ENCODE results near the gene RAB11A. TPM values are rescaled to one million over a fixed set of nuclear protein-coding genes. Genes with fewer than 3 reads are reported as not detected.

The RAB11A gene
- total RNA-seq, 4 donors from 2014 or later = 246 to 604 (median 518) TPM

DNA sequence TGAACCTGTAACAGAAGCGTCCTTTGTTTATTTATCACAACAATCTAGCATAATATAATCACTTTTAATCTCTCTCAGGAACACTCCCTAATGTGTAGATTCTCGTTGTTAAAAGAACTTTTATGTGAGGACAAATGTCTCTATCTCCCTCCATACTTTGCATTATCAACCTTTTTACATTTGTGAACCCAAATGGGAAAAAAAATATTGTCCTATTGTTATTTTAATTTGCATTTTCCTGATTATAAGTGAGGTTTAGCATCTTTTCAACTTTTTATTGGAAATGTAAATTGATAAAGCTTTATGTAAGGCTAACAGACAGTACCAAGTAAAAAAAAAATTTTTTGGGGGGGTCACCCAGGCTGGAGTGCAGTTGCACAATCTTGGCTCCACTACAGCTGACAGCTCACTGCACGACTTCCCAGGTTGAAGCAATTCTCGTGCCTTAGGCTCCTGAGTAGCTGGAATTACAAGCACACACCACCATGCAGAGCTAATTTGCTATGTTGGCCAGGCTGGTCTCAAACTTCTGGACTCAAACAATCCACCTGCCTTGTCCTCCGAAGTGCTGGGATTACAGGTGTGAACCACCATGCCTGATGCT lies 44.2 kb upstream of the RAB11A start:
- no peaks in the 10 kb centered on the region for H3K9me3 ChIP-seq
- no peaks in the 10 kb centered on the region for H3K36me3 ChIP-seq
- H3K4me3 ChIP-seq = no peak overlapping the region
- H3K27ac ChIP-seq = no peak overlapping the region
- 41 to 57% methylated on average over 5 of the region's 5 CpGs for WGBS, 2 donors
- peaks cover 0 to 16% (median 3%) of the 10 kb centered on the region in 3 donors for H3K4me1 ChIP-seq
- DNase-seq = no peak
- intact Hi-C loops (cut with DNase I) = no loop called here
- no peak for TF ChIP-seq POLR2A (IDR thresholded peaks at IDR 0.05)
- TF ChIP-seq, protein P1, sequence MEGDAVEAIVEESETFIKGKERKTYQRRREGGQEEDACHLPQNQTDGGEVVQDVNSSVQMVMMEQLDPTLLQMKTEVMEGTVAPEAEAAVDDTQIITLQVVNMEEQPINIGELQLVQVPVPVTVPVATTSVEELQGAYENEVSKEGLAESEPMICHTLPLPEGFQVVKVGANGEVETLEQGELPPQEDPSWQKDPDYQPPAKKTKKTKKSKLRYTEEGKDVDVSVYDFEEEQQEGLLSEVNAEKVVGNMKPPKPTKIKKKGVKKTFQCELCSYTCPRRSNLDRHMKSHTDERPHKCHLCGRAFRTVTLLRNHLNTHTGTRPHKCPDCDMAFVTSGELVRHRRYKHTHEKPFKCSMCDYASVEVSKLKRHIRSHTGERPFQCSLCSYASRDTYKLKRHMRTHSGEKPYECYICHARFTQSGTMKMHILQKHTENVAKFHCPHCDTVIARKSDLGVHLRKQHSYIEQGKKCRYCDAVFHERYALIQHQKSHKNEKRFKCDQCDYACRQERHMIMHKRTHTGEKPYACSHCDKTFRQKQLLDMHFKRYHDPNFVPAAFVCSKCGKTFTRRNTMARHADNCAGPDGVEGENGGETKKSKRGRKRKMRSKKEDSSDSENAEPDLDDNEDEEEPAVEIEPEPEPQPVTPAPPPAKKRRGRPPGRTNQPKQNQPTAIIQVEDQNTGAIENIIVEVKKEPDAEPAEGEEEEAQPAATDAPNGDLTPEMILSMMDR (IDR thresholded peaks at IDR 0.05) = no peak
- no peaks in the 10 kb centered on the region for H3K27me3 ChIP-seq

DNA sequence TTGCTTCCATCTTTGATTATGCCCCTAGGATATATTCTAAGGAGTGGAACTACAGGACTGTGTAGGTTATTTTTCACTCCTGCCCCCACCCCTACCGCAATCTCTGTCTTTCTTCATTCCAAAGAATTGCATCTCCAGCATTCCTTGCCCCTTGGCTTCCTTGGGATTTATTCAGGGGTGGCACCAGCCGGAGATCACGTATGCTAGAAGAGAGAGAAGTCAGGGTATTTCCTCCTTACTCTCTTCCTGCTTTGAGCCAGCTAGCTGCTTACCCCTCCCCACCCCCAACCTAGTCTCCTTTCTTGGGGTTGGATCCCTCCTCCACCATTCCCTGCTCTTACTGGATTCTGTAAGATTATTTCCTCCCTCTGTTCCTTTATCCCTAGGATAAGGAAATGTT lies 42.2 kb upstream of the RAB11A start:
- Histone ChIP-seq H3K36me3 (no peaks in the 10 kb centered on the region), H3K27me3 (no peaks in the 10 kb centered on the region), H3K4me3 (no peak overlapping the region), H3K9me3 (no peaks in the 10 kb centered on the region), H3K4me1 (peaks cover 0 to 17% (median 0%) of the 10 kb centered on the region in 3 donors), H3K27ac (no peak overlapping the region)
- TF ChIP-seq, protein P1 (IDR thresholded peaks at IDR 0.05) = no peak
- TF ChIP-seq POLR2A (IDR thresholded peaks at IDR 0.05) = no peak
- 45 to 74% methylated on average over 3 of the region's 3 CpGs for WGBS, 2 donors
- DNase-seq = no peak
- intact Hi-C loops (cut with DNase I) = no loop called here

DNA sequence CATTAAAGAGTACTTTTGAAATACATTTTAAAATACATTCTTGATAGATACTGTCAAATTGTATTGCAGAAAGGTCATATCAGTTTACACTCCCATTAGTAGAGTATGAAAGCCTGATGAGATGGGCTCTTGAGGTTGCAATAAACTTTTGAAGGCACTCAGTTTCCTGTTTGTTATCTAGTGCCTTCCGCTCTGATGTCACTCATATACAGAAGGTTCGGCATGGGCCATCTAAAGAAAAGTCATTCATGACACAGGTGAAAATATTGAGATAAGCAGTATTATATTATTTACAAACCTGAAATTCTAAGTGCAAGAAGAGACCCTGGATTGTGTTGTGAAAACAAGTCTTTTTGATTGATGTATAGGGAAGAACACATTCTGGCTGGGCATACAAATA lies 40.7 kb upstream of the RAB11A start:
- DNase-seq = no peak
- intact Hi-C loops (cut with DNase I) = no loop called here
- Histone ChIP-seq H3K27ac (peak overlapping the region in 2 of 4 donors; percentile 16 to 29), H3K27me3 (no peaks in the 10 kb centered on the region), H3K36me3 (no peaks in the 10 kb centered on the region), H3K4me3 (no peak overlapping the region), H3K4me1 (peaks cover 6 to 33% (median 11%) of the 10 kb centered on the region in 3 donors), H3K9me3 (no peaks in the 10 kb centered on the region)
- TF ChIP-seq, protein P1 (IDR thresholded peaks at IDR 0.05) = no peak
- TF ChIP-seq POLR2A (IDR thresholded peaks at IDR 0.05) = no peak
- WGBS, 2 donors = 76 to 91% methylated on average over 2 of the region's 2 CpGs

DNA sequence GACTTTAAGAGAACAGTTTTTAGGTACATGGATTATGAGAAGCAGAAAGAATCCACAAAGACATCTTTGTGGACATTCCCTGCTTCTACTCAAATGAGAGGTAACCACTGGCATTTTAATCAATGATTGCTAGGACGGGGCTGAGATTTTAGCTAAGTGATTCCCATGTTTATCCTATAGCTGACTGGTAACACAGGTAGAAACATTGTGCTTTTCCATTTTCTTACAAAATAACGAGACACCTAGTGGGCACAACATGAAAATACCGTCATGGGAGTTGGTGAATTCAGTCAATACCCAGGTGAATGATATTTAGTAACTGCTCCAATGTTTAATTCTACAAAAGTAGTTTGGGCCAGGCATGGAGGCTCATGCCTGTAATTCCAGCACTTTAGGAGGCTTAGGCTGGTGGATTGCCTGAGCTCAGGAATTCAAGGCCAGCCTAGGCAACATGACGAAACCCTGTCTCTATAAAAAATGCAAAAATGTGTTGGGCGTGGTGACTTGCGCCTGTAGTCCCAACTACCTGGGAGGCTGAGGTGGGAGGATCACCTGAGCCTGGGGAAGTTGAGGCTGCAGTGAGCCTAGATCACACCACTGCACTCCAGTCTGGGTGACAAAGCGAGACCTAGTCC lies 40.0 kb upstream of the RAB11A start:
- WGBS, 2 donors = 53 to 58% methylated on average over 5 to 7 of the region's 7 CpGs
- Histone ChIP-seq H3K36me3 (no peaks in the 10 kb centered on the region), H3K4me3 (no peak overlapping the region), H3K27me3 (no peaks in the 10 kb centered on the region), H3K27ac (peak overlapping the region in 2 of 4 donors; percentile 16 to 29), H3K9me3 (no peaks in the 10 kb centered on the region), H3K4me1 (peaks cover 11 to 39% (median 13%) of the 10 kb centered on the region in 3 donors)
- TF ChIP-seq, protein P1 (IDR thresholded peaks at IDR 0.05) = peak in 5 of 6 experiments; percentile 34 to 55 (median 41)
- TF ChIP-seq POLR2A (IDR thresholded peaks at IDR 0.05) = no peak
- intact Hi-C loops (cut with DNase I) = no loop called here
- no peak for DNase-seq

DNA sequence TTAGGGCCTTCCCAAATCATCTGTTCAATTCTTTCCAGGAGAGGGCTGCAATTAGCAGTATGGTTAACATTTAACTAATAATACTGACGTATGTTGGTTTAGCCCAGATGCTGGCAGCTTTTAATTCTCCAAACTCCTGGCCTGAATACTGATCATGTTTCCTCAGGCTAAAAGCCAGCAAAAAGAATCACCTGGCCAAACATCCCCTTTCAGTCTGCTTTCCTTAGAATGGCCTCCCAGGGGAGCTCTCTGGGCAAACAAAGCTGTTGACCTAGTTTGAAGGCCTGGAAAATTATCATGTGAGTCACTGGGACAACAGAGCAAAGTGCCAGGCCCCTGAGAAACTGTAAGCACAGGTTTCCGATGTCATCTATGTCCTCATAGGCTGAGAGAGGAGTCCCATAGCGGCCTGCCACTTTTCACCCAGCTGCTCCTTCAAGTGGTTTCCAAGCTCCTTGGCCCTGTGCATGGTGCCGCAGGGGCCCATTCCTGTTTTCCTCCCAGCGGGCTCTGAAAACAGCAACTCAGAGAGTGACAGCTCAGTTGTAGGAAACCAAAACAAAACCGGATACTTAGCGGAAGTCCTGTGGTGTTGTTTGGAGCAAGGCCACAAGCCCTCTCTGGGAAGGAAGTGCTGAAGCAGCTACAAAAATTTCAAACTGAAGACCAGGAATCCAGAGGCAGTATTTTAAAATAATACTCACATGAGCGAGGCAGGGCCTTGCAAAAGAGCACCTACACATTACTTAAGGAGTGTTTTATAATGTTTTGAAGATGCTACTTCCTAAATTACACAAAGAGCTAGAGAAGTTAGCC lies 36.5 kb upstream of the RAB11A start:
- peaks cover 11 to 44% (median 16%) of the 10 kb centered on the region in 3 donors for H3K4me1 ChIP-seq
- peak in 1 of 4 donors; percentile 11 for TF ChIP-seq POLR2A (IDR thresholded peaks at IDR 0.05)
- TF ChIP-seq, protein P1 (IDR thresholded peaks at IDR 0.05) = peak in 1 of 6 experiments; percentile 16
- peak overlapping the region; percentile 69 to 89 (median 82) for H3K27ac ChIP-seq
- intact Hi-C loops (cut with DNase I) = no loop called here
- no peaks in the 10 kb centered on the region for H3K27me3 ChIP-seq
- WGBS, 2 donors = 10 to 12% methylated on average over 6 to 8 of the region's 8 CpGs
- DNase-seq = no peak
- no peaks in the 10 kb centered on the region for H3K36me3 ChIP-seq
- peak overlapping the region in 3 of 4 donors; percentile 6 to 47 (median 24) for H3K4me3 ChIP-seq
- no peaks in the 10 kb centered on the region for H3K9me3 ChIP-seq
